Measurements from ENCODE around the gene PSMC3IP. TPM values are rescaled to one million over a fixed set of nuclear protein-coding genes. Genes with fewer than 3 reads are reported as not detected.

Gene PSMC3IP
- polyA plus RNA-seq, 1 donor from 2014 or later: 22.5 TPM

GRCh38 chr17:42564815-42565522 is 12.6 kb downstream of the PSMC3IP start:
- H3K4me3 ChIP-seq (ENCODE audit: low read length): no peak overlapping the region
- H4K20me1 ChIP-seq (ENCODE audit: insufficient read depth): no peaks in the 10 kb centered on the region
- no peak overlapping the region for H2AFZ ChIP-seq (ENCODE audit: low read depth, low read length)
- H3K9me2 ChIP-seq (ENCODE audit: insufficient read depth, low read length): no peaks in the 10 kb centered on the region
- no peaks in the 10 kb centered on the region for H3K27me3 ChIP-seq (ENCODE audit: insufficient read depth, low read depth, low read length)
- no peak overlapping the region for H3K9ac ChIP-seq (ENCODE audit: low read length)
- H3K79me2 ChIP-seq (replicated peaks; ENCODE audit: insufficient read depth, low read length): peaks cover 16% of the 10 kb centered on the region
- H3K4me2 ChIP-seq (ENCODE audit: low read length): no peak overlapping the region
- no peaks in the 10 kb centered on the region for H3F3A ChIP-seq (ENCODE audit: insufficient read depth, low read length, poor library complexity, severe bottlenecking)
- TF ChIP-seq TAF1 (IDR thresholded peaks at IDR 0.05; ENCODE audit: low read depth) (no peak), MXI1 (conservative IDR thresholded peaks at IDR 0.05; ENCODE audit: poor library complexity, severe bottlenecking) (no peak), EP300 (conservative IDR thresholded peaks at IDR 0.05; ENCODE audit: poor library complexity, severe bottlenecking) (no peak), EZH2 (IDR thresholded peaks at IDR 0.05; ENCODE audit: borderline replicate concordance, insufficient read depth, low read length, poor library complexity, severe bottlenecking) (no peak), POLR2AphosphoS5 (IDR thresholded peaks at IDR 0.05) (no peak), CTCF (IDR thresholded peaks at IDR 0.05; ENCODE audit: poor library complexity, severe bottlenecking) (no peak), RAD21 (conservative IDR thresholded peaks at IDR 0.05) (no peak), SMC3 (conservative IDR thresholded peaks at IDR 0.05; ENCODE audit: poor library complexity) (no peak), REST (IDR thresholded peaks at IDR 0.05; ENCODE audit: borderline replicate concordance) (no peak)
- H3K9me3 ChIP-seq (ENCODE audit: low read length): no peaks in the 10 kb centered on the region
- H3K36me3 ChIP-seq (ENCODE audit: insufficient read depth, low read length): no peaks in the 10 kb centered on the region
- no peak overlapping the region for H3K27ac ChIP-seq (ENCODE audit: low read length)

GRCh38 chr17:42563950-42564349 is 13.6 kb downstream of the PSMC3IP start:
- TF ChIP-seq EP300 (conservative IDR thresholded peaks at IDR 0.05; ENCODE audit: poor library complexity, severe bottlenecking) (no peak), MXI1 (conservative IDR thresholded peaks at IDR 0.05; ENCODE audit: poor library complexity, severe bottlenecking) (no peak), CTCF (IDR thresholded peaks at IDR 0.05; ENCODE audit: poor library complexity, severe bottlenecking) (no peak), REST (IDR thresholded peaks at IDR 0.05; ENCODE audit: borderline replicate concordance) (no peak), POLR2AphosphoS5 (IDR thresholded peaks at IDR 0.05) (no peak), EZH2 (IDR thresholded peaks at IDR 0.05; ENCODE audit: borderline replicate concordance, insufficient read depth, low read length, poor library complexity, severe bottlenecking) (no peak), SMC3 (conservative IDR thresholded peaks at IDR 0.05; ENCODE audit: poor library complexity) (no peak), RAD21 (conservative IDR thresholded peaks at IDR 0.05) (no peak), TAF1 (IDR thresholded peaks at IDR 0.05; ENCODE audit: low read depth) (no peak)
- Histone ChIP-seq H3K79me2 (replicated peaks; ENCODE audit: insufficient read depth, low read length) (peaks cover 16% of the 10 kb centered on the region), H3K27ac (ENCODE audit: low read length) (no peak overlapping the region), H3K9me2 (ENCODE audit: insufficient read depth, low read length) (no peaks in the 10 kb centered on the region), H3K4me3 (ENCODE audit: low read length) (peak overlapping the region; percentile 93), H3K4me2 (ENCODE audit: low read length) (no peak overlapping the region), H3K27me3 (ENCODE audit: insufficient read depth, low read depth, low read length) (no peaks in the 10 kb centered on the region), H3K9me3 (ENCODE audit: low read length) (no peaks in the 10 kb centered on the region), H4K20me1 (ENCODE audit: insufficient read depth) (no peaks in the 10 kb centered on the region), H3F3A (ENCODE audit: insufficient read depth, low read length, poor library complexity, severe bottlenecking) (no peaks in the 10 kb centered on the region), H2AFZ (ENCODE audit: low read depth, low read length) (no peak overlapping the region), H3K9ac (ENCODE audit: low read length) (no peak overlapping the region), H3K36me3 (ENCODE audit: insufficient read depth, low read length) (no peaks in the 10 kb centered on the region)
